SU-DHL-6 (cell line): ENCODE measurements around the gene RTRAF.

Experiments used
- EZH2phosphoT487 ChIP-seq: fragments of 200-600 bp; sonication (generic), shearing (Covaris generic); conservative IDR thresholded peaks from 2 replicates; pipeline ENCODE4 v1.6.1; 2018; ENCODE audit warnings: mild to moderate bottlenecking, antibody characterized with exemption, low read length, moderate library complexity, mixed read lengths
- TF ChIP-seq, protein P1 (sequence below): fragments of 200-600 bp; sonication (generic); IDR thresholded peaks from one replicate; pipeline ENCODE4 v1.5.1; 2017; ENCODE audit warnings: antibody characterized with exemption, mild to moderate bottlenecking, low read length, moderate library complexity; ENCODE audit not compliant: insufficient read depth, poor library complexity, severe bottlenecking

DNA sequence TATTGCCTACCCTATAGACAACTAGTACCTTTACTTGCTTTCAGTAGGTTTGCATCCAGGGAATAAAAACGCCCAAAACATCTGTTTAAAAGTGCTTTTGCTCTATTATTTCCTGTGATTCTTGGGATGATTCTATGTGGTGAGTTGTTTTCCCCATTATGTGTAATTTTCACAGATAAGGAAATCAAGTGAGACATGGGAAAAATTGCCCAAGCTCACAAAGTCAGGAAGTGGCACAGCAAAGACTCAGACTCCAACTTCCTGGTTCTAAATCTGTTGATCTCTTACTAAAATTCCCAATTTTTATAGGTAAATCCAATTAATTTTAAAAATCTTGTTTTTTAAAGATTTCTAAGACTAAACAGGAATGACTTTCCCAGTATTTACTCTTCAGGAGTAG is 40.5 kb downstream of the RTRAF start:
- TF ChIP-seq, protein P1, sequence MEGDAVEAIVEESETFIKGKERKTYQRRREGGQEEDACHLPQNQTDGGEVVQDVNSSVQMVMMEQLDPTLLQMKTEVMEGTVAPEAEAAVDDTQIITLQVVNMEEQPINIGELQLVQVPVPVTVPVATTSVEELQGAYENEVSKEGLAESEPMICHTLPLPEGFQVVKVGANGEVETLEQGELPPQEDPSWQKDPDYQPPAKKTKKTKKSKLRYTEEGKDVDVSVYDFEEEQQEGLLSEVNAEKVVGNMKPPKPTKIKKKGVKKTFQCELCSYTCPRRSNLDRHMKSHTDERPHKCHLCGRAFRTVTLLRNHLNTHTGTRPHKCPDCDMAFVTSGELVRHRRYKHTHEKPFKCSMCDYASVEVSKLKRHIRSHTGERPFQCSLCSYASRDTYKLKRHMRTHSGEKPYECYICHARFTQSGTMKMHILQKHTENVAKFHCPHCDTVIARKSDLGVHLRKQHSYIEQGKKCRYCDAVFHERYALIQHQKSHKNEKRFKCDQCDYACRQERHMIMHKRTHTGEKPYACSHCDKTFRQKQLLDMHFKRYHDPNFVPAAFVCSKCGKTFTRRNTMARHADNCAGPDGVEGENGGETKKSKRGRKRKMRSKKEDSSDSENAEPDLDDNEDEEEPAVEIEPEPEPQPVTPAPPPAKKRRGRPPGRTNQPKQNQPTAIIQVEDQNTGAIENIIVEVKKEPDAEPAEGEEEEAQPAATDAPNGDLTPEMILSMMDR: no peak
- TF ChIP-seq EZH2phosphoT487: no peak
